ENCODE measurements around the gene PLSCR5. TPM values are rescaled to one million over a fixed set of nuclear protein-coding genes. Genes with fewer than 3 reads are reported as not detected.

Gene PLSCR5, protein sequence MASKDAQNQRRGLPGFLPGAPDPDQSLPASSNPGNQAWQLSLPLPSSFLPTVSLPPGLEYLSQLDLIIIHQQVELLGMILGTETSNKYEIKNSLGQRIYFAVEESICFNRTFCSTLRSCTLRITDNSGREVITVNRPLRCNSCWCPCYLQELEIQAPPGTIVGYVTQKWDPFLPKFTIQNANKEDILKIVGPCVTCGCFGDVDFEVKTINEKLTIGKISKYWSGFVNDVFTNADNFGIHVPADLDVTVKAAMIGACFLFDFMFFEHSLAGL
- total RNA-seq: not detected

DNA sequence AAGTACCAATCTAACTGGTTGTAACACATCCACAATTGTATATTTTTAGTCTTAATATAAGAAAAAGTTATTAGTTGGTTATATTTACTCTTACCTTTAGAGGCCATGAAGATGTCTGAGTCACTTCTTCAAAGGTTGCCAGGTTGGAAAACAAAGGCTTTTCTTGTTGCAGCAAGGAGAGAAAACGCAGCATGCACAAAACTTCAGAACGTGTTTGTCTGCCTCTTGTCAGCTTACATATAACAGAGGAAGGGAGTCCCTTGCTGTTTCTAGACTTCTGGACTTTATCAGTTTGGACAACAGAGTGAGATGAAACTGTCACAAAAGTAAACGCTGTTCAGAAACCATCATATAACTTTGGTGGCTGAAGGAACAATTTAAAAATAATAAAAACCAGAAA lies at the start of gene PLSCR5:
PLSCR5 (minus strand) TSS at position 241 of the 400 bp plus-strand sequence; CDS start at position 107, 134 bp downstream.
- Histone ChIP-seq H3K27me3 (no peaks in the 10 kb centered on the region), H3K4me3 (no peak within 1 kb of the TSS), H3K4me1 (no peaks in the 10 kb centered on the region), H3K36me3 (no peaks in the 10 kb centered on the region), H3K9me3 (no peaks in the 10 kb centered on the region), H3K27ac (peak within 1 kb of the TSS in 1 of 4 donors; percentile 10)
- intact Hi-C loops (cut with DNase I; ENCODE audit: low total_unique reads) (no loop called here), in situ Hi-C loops (cut with MboI; ENCODE audit: low pct_ligation_motif_present in 1 of 4, low pct_unique_long_range_greater_than_20kb in 1 of 4, low sequenced_read_pairs in 3 of 4) (no loop called here)
- no peak for DNase-seq
- TF ChIP-seq POLR2A (IDR thresholded peaks at IDR 0.05) (no peak), POLR2AphosphoS5 (IDR thresholded peaks at IDR 0.05) (peak; percentile 47 to 71 (median 48))
- WGBS, 2 donors (ENCODE audit: low coverage in 1 of 2): 29 to 34% methylated on average over 3 of the region's 3 CpGs

DNA sequence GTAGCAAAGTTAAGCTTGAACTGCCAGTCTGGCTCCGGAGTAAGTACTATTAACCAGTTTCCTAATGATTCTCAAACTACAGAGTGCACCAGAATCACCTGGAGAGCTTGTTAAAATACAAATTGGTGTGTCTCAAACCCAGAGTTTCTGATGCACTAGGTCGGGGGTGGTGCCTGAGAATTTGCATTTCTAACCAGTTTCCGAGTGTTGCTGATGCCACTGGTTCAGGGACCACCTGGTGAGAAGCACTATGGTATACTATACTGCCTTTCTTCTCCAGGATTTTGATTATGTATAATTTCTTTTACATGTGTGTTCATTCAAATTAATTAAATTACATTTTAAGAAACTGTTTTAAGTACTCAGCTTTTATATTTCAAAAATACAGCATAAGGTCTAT lies 48.8 kb upstream of the PLSCR5 start:
- Histone ChIP-seq H3K9me3 (no peaks in the 10 kb centered on the region), H3K36me3 (no peaks in the 10 kb centered on the region), H3K4me3 (no peak overlapping the region), H3K4me1 (no peaks in the 10 kb centered on the region), H3K27me3 (no peaks in the 10 kb centered on the region), H3K27ac (no peak overlapping the region)
- in situ Hi-C loops (cut with MboI; ENCODE audit: low pct_ligation_motif_present in 1 of 4, low pct_unique_long_range_greater_than_20kb in 1 of 4, low sequenced_read_pairs in 3 of 4): no loop called here
- no peak for TF ChIP-seq EP300 (IDR thresholded peaks at IDR 0.05; ENCODE audit: low read depth)
- no peak for TF ChIP-seq POLR2A (IDR thresholded peaks at IDR 0.05)
- TF ChIP-seq, protein P1, sequence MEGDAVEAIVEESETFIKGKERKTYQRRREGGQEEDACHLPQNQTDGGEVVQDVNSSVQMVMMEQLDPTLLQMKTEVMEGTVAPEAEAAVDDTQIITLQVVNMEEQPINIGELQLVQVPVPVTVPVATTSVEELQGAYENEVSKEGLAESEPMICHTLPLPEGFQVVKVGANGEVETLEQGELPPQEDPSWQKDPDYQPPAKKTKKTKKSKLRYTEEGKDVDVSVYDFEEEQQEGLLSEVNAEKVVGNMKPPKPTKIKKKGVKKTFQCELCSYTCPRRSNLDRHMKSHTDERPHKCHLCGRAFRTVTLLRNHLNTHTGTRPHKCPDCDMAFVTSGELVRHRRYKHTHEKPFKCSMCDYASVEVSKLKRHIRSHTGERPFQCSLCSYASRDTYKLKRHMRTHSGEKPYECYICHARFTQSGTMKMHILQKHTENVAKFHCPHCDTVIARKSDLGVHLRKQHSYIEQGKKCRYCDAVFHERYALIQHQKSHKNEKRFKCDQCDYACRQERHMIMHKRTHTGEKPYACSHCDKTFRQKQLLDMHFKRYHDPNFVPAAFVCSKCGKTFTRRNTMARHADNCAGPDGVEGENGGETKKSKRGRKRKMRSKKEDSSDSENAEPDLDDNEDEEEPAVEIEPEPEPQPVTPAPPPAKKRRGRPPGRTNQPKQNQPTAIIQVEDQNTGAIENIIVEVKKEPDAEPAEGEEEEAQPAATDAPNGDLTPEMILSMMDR (IDR thresholded peaks at IDR 0.05): no peak
- TF ChIP-seq POLR2AphosphoS5 (IDR thresholded peaks at IDR 0.05): no peak
- intact Hi-C loops (cut with DNase I; ENCODE audit: low total_unique reads): no loop called here
- no peak for DNase-seq
- 57 to 80% methylated on average over 2 to 3 of the region's 3 CpGs for WGBS, 2 donors (ENCODE audit: low coverage in 1 of 2)

DNA sequence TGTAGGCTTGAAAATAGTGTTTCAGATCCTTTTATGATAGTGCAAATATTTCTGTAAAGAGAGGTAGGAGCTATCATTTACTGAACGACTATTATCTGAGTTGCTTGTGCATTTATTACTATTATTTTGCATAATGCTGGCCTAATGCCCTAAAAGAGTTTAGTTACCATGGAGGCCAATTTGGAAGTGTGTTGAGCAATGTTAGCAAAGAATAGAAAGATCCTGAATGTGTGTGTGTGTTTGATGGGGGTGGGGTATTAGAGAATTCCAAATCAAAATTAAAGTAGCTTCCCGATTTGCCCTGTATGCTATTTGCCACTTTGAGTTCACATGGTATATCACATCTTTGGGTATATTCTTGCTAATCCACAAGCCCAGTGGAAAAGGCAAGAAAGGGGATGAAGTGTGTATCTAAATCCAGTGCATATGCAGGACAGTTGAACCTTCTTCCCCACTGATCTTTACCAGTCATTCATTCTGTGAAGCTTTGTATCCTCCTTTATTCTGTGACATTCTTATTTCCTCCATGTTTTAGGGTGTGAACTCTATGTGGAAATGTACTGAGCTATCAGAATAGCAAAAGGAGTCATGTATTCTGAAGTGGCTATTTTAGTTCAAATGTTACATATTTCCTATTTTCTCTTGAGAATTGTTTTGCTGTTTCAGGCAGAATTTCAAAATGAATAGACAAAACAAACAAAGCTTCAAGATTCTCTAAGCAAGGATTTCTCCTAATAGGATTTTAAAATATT lies 45.7 kb upstream of the PLSCR5 start:
- Histone ChIP-seq H3K27me3 (no peaks in the 10 kb centered on the region), H3K9me3 (no peaks in the 10 kb centered on the region), H3K4me1 (no peaks in the 10 kb centered on the region), H3K36me3 (no peaks in the 10 kb centered on the region), H3K27ac (no peak overlapping the region), H3K4me3 (no peak overlapping the region)
- WGBS, 2 donors (ENCODE audit: low coverage in 1 of 2): 64 to 70% methylated on average over 2 of the region's 2 CpGs
- in situ Hi-C loops (cut with MboI; ENCODE audit: low pct_ligation_motif_present in 1 of 4, low pct_unique_long_range_greater_than_20kb in 1 of 4, low sequenced_read_pairs in 3 of 4): no loop called here
- intact Hi-C loops (cut with DNase I; ENCODE audit: low total_unique reads): no loop called here
- DNase-seq: no peak
- no peak for TF ChIP-seq POLR2A (IDR thresholded peaks at IDR 0.05)
- TF ChIP-seq POLR2AphosphoS5 (IDR thresholded peaks at IDR 0.05): no peak
- TF ChIP-seq EP300 (IDR thresholded peaks at IDR 0.05; ENCODE audit: low read depth): no peak
- TF ChIP-seq, protein P1 (IDR thresholded peaks at IDR 0.05): no peak

DNA sequence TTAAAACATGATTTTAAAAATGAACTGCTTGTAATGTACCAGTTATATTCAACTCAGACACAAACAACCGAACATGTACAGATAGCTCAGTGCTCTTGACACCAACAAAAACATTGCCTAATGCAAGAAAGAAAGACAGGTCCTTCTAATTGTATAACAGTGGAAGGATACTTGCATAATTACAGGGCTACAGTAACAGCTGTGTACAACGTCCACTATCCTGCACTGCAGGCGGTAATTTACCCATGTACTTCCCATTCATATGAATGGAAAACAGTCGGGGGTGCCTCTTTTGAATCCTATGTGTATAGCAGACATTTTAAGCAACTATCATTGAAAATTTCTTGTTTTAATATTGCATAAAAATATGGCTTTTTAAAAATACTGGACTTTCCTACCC lies 41.1 kb upstream of the PLSCR5 start:
- intact Hi-C loops (cut with DNase I; ENCODE audit: low total_unique reads) (no loop called here), in situ Hi-C loops (cut with MboI; ENCODE audit: low pct_ligation_motif_present in 1 of 4, low pct_unique_long_range_greater_than_20kb in 1 of 4, low sequenced_read_pairs in 3 of 4) (no loop called here)
- H3K4me1 ChIP-seq: no peaks in the 10 kb centered on the region
- no peaks in the 10 kb centered on the region for H3K27me3 ChIP-seq
- H3K4me3 ChIP-seq: no peak overlapping the region
- no peaks in the 10 kb centered on the region for H3K36me3 ChIP-seq
- no peak overlapping the region for H3K27ac ChIP-seq
- TF ChIP-seq, protein P1 (IDR thresholded peaks at IDR 0.05): no peak
- no peak for TF ChIP-seq EP300 (IDR thresholded peaks at IDR 0.05; ENCODE audit: low read depth)
- TF ChIP-seq POLR2AphosphoS5 (IDR thresholded peaks at IDR 0.05): no peak
- TF ChIP-seq POLR2A (IDR thresholded peaks at IDR 0.05): no peak
- no peak for DNase-seq
- no peaks in the 10 kb centered on the region for H3K9me3 ChIP-seq
- WGBS, 2 donors (ENCODE audit: low coverage in 1 of 2): 59 to 63% methylated on average over 4 of the region's 4 CpGs

All from transverse colon (tissue), 4 donors.